Choroid plexus epithelial cell (primary cell): Measurements from ENCODE around the gene PLXNA2.

ENCODE experiments used
- DNase-seq: peaks from one replicate; pipeline ENCODE4 v3.0.0-alpha.2; 2010; ENCODE audit warnings: low read depth
- H3K4me3 ChIP-seq: 2 replicates; pipeline ENCODE4 v1.5.1; 2011; ENCODE audit warnings: low read depth, mild to moderate bottlenecking, control low read depth, low read length, moderate library complexity
- CTCF ChIP-seq: conservative IDR thresholded peaks from 2 replicates; pipeline ENCODE4 v1.5.1; 2011; ENCODE audit warnings: low read depth, mild to moderate bottlenecking, control low read depth, inconsistent platforms, low read length, moderate library complexity

Gene PLXNA2

GRCh38 chr1:208051651-208052050 lies 192.5 kb downstream of the PLXNA2 start:
- DNase-seq, result no peak
- no peak for TF ChIP-seq CTCF
- no peak overlapping the region for H3K4me3 ChIP-seq

DNA sequence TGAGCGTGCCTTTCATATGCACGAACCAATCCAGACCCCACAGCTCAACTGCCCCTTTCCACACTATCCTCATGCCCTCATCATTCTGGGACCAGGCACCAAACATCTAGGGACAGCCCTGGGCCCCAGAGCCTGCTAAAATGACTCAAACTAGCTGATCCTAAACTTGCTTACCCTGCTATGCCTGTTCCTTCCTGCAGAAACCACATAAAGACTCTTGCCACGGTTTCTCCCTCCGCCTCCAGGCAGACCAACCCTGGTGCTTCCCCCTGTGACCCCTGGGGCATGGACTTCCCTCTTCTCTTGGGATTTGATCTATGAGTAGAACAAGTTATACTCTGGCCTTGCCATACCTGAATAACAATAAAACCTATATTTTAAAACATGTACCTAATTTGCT lies 195.3 kb downstream of the PLXNA2 start:
- DNase-seq, result no peak
- TF ChIP-seq CTCF, result no peak

DNA sequence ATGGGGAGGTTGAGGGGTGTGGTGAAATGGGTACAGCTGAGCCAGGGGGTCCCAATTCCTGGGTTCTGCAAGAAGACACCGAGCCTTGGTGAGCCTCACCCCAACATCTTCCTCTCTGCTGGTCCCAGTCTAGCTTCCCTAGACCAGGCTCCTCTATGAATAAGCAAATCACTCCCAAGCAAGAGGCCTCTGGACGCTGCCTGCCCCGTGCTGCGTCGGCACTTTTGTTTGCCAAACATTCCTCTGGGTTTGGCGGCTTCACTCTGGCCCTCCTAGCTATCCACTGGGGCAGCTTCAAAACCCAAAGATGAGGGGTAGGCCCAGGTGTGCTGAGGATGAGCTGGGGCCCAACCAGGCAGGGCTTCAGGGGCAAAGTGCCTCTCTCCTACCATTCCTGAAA lies 196.2 kb downstream of the PLXNA2 start:
- TF ChIP-seq CTCF, result no peak
- no peak overlapping the region for H3K4me3 ChIP-seq
- DNase-seq, result peak; percentile 41

More for the DNA sequence above, 195.3 kb downstream of the PLXNA2 start:
- H3K4me3 ChIP-seq, result no peak overlapping the region

- H3K4me3 ChIP-seq, result no peak overlapping the region
- DNase-seq, result peak; percentile 95
- no peak for TF ChIP-seq CTCF
Observed at GRCh38 chr1:208047476-208047934, 196.7 kb downstream of the PLXNA2 start.

DNA sequence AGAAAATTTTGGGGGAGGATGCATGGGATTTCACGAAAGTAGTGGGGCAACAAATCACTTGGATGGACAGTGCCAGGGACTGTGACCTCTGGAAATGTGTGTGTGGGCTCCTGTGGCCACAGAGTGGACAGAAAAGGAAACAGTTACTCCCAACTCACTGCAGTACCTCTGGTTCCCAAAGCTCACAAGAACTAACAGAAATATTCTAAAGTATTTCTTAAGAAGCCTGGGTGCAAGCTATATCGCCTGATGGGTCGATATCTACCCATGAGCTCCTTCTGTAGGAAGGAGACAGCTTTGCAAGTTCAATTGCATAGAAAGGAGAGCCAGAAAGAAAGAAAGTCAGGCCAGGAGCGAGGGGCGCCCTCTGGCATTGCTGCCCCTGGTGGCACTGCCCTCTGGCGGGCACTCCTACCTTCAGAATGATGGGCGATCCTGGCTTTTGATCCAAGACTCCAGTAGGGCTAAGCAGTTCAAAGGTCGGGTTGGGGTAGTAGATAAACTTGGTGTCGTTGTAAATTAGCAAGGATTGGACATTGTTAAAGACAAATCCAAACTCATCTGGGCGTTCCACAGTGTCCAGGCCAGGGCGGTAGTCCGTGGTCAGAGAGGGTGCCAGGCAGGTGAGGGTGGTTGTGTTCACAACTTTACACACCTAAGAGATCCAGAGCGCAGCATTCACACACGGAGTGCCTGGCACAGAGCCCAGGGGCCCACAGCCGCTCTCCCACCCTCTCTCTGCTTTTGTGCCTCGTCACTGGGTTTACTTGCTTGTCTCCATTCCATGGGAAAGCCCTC lies 198.5 kb downstream of the PLXNA2 start:
- TF ChIP-seq CTCF, result no peak
- no peak overlapping the region for H3K4me3 ChIP-seq
- DNase-seq, result no peak

- H3K4me3 ChIP-seq, result no peak overlapping the region
- DNase-seq, result no peak
- TF ChIP-seq CTCF, result no peak
Observed at GRCh38 chr1:208044589-208045462, 199.4 kb downstream of the PLXNA2 start.
